ENCODE measurements around the gene UCHL3.
A peak's percentile ranks its signal among the peaks of the same experiment; 100 is the strongest.

UCHL3 gene

DNA sequence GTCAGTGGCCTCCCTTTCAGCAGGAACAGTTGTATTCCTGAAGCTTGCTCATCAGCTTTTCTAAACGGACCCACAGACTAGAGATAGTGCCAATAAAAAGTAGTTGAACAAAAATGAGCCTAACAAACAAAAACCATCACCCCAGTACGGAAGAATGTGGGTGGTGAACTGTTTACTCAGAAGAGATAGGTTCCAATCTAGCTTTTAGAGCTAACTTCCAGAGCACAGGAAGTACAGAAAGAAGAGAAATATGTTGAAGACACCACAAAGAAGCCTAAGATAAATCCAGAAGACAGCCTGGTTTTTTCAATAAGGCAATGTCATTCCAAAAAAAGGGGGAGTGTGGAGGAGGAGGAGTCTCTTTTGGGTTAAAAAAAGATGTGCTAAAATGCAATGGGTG is 83.7 kb downstream of the UCHL3 start:
- no peak for DNase-seq

DNA sequence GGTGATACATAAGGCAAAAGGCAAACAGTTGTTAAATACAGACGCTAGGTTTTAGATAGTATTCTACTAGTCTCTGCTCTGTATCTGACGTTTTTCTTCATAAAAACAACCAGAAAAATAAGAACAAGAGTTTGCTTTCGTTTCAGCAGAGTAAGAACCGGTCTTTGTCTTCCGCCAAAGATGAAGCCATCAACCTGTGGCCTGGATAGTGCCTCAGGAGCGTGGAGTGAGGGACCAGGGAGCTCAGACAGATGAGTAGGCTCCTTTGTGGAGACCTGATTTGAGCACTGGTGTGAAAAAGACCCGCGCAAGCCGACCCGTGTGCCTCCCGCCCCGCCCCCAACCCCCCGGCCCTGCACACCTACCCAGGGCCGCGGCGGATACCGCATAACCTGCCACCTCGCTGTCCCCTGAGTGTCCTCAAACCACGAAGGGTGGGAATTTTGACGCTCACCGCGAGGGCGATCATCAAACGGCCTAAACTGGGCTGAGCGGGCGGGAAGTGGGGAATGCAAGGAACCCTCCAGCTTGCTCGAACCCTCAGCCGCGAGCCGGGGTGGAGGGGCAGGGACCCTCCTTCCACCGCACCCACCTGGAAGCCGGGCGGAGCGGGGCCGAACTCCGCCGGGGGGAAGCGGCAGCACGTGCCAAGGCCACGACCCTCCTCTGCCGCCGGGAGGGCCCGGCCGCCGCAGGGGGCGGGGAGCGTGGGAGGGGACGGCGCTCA is 85.7 kb downstream of the UCHL3 start:
- DNase-seq: peak; percentile 3 to 10

DNA sequence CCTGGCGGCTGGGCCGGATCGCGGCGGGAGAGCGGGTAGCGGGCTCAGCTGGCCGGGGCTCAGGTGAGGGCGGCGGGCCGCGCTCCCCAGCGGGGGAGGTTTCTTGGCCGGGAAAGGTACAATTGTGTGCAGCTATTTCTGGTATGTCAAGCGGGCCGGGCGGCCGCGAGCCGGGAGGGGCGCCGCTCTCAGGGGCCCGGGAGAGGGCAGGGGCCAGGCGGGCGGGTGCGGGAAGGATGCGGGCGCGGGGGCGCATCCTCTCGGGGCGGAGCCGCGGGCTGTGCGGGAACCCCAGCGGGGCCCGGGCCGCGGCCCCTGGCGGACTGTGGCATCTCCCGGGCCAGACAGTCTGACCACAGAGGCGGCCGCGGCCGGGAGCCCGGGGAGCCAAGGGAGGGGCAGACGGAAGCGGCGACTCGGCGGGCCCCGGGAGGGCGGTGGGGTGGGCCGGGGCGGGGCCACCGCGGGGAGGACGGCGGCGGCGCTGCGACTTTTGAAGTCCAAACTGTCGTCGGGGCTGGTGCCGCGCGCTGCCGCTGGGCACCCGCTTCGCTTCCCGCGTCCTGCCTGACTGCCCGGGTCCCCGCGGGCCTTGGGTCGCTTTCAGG is 86.3 kb downstream of the UCHL3 start, which contains the start of gene LMO7:
Gene LMO7 (plus strand): TSS at position 503 of the 608 bp plus-strand sequence. CDS start 328 bp downstream, outside the sequence.
- DNase-seq: peak; percentile 24 to 45

DNA sequence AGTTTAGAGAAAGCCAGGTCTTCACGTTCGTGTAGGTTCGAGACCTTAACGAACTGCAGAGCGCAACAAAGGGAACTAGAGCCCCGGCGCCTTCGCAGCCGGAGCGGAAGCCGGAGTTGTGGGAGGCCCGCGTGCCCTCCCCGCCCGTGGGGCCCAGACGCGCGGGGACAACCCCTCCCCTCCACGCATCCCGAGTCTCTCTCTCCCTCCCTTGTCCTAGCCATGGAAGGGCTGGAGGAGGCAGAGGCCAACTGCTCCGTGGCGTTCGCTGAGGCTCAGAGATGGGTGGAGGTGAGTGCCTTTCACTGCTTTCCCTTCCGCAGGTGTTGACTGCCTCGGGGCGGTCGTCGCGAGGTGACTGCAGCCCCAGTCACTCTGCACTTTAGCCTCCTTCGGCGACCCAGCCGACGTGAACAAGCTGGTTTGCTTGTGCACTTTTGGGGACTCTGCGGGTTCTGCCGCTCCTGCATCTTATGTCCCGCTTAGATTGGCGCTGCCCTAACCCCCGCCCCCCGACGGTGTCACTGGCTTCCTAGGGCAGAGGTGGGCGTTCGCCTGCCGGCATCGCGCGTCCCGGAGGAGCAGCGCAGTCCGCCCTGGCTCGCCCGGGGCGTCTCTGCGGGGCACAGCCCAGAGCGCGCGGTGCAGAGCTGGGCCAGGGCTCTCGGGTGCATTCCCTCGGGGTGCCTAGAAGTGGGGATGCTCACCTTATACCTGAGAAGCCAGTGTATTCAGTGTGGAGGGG is 87.0 kb downstream of the UCHL3 start:
- DNase-seq: peak; percentile 35 to 38

DNA sequence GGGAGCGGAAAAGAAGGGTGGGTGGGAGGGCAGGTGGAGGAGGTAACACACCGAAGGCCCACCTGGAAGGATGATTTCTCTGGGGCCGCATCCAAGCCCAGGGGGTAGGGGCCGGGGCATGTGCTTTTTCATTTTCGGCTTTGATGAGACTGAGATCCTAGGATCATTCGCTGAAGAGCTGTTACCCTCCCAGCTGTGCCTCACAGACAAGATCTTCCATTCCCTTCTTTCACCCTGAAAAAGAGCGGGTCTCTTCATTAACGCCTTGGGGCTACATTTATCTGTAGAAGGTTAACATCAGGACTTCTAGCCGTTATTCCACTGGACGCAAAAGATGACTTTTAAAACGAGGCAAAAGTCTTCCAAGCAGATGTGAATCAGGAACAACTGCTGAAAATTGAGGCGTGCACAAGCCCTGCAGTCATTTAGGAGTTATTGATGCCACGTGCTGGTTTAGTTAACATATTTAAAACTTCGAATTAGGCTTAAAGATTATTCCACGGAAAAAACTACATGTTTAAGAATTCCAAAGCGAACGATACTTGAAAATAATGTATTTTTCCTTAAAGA is 87.7 kb downstream of the UCHL3 start:
- DNase-seq: no peak

DNA sequence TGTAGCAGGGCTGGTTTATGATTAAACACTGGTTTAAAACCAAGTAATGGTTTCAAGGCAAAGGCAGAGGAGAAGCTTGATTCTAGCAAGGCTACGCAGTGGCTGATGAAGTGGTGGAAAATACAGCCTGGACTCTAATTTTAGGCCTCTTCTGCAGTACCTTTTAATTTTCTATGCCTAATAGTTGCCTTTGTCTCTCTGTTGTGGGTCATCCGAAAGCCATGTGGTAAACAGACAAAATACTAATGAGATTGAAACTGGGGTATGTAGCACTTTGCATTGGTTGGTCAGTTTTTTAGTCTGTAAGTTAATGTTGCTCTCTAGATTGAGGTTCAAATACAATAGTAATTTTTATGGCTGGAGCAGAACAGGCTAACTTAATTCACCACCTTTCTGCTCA is 89.9 kb downstream of the UCHL3 start:
- no peak for DNase-seq

DNA sequence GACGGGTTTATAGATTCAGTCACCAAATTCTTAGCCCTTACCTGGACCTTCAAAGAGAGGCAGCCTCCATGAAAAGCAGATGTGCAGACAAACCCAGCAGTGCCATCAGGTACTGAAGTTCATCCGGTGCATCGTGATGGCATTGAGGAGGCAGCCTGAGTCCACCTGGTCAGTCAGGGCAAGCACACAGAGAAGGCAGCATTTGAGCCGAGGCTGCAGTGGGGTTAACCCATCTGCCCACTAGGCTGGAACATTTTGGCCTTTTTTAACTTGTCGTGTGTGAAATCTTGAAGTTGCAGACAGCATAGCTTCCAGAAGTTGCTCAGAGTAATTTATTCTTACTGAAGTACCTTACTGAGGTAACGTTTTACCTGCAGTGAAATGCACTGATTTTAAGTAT is 91.4 kb downstream of the UCHL3 start:
- DNase-seq: no peak

DNA sequence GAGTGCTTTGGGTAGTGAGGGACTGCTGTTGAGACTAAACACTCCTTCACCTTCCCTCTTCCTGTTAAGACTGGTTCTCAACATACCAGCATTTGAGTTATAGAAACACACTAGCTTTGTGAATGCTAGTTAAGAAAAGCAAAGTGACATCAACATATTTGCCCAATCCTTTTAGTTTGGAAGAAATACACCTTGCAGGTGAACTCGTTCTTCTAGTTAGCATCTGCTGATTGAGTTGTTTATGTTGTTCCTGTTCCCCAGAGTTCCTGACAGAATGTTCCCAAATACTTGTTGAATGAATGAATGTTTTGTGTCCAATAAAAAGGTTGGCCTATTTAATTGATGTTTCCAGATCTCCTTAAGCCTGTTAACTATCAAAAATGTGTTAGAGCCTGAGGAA is 93.6 kb downstream of the UCHL3 start:
- no peak for DNase-seq

DNA sequence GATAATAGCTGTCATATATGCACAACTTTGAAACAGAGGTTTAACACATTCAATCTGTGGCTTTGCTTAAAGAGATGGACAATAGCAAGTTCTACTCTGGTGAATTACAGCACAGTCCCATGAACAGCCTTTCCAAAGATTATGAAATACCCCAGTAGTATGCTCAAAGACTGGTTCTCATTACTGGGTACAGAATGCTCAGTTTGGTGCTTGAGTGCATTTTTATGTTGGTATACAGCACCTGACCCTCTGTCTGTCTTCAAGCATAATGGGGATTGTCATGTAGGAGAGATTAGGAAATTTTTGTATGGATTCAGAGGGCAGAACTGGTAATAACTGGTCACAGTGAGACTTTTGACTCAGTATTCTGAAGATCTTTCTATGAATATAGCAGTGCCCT is 94.1 kb downstream of the UCHL3 start:
- no peak for DNase-seq

DNA sequence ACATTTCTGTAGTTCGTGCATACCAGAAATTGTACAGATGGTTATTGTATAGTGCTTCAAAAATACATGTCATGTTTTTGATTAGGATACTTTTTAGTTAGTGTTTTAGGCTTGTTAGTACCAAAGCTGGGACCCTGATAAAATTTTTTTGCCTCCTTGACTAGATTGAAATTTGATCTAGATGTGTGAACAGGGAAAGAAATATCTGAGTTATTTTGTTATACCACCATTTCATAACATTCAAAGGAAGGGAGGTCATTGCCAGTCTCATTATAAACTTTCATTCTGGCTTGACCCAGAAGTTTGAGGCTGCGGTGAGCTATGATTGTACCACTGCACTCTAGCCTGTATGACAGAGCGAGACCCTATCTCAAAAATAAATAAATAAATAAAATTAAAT is 95.5 kb downstream of the UCHL3 start:
- no peak for DNase-seq

DNA sequence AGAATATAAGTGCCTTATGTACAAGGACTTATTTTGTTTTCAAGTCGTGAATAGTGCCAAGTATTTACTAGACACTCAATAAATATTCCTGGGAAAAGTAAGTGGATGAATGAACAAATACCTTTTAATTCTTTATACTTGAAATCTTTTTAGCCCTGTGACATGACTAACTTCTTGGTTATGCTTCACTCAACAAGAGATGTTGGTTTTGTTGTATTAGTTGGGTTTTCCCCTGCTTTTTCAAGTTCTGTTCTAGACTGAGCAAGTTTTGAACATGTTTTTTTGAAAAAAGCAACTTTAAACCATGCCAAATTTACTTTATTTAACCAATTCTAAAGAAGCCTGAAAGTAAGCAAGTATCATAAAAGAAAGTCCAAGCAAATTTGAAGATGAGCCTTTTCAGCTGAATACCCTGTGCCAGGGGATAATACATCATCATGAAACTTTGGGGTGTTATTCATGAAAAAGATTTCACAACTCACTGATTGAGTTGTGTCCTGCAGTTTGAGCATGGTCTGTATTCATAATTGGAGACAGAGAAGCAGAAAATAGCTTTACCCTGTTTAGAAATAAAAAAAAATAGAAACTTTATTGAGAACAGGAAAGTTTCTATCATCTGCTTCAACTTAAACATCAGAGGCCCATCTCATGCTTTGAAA is 97.7 kb downstream of the UCHL3 start:
- no peak for DNase-seq

DNA sequence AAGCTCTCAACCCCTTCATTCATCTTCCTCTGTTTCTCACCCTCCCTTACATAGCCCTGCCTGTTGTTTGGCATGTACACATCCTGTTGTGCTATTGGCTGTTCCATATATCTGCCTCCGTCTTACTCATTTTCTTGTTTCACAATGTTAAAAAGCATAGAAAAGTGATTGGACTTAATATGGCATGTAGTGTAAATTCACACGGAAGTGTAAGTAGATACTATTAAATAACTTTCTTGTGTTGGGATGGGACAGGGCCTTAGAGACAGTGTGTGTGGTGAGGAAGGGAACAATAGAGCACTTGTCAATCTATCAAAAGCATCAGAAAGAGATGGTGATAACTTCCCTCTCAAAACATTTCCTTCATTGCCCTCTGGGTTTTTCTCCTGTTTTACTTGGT is 98.9 kb downstream of the UCHL3 start:
- DNase-seq: no peak

DNA sequence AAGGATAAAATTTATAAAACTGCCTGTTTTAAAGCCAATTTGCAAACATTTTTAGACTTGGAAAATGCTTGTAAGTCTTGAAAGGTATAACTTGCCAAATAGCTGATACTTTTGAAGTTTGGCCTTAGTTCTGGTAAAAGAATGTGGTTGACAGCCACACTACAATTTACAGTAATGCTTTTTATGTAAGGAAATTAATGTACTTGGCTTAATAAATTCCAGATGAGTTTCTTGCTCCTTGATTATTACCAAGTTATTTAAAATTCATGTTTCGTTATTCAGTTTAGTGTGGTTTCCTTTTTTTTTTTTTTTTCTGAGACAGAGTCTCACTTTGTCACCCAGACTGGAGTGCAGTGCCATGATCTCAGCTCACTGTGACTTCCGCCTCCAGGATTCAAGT is 101.4 kb downstream of the UCHL3 start:
- DNase-seq: no peak

DNA sequence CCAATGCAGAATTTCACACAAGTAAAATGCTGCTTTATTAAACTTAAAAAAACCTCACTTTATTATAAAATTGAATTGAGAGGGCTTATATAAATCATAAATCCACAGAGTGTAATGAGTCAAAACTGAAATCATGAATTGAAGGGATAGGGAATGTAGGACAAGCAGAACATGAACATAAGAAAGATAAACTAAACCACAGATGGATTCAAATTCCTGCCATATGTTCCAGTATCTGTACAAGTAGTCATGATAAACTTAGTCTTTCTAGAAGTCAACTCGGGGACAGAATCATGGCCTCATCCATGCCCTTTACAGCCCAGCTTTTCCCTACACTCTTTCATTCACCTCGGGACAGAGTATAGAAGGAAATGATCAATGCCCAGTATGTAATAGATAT is 103.1 kb downstream of the UCHL3 start:
- no peak for DNase-seq

Measured in activated CD4-positive, alpha-beta T cell treated with anti-CD3 and anti-CD28 coated beads for 4 hours (primary cell).